ENCODE data around the gene USP36.

Gene USP36

GRCh38 chr17:78808163-78808562 is 32.5 kb downstream of the USP36 start:
- no peak for DNase-seq

DNA sequence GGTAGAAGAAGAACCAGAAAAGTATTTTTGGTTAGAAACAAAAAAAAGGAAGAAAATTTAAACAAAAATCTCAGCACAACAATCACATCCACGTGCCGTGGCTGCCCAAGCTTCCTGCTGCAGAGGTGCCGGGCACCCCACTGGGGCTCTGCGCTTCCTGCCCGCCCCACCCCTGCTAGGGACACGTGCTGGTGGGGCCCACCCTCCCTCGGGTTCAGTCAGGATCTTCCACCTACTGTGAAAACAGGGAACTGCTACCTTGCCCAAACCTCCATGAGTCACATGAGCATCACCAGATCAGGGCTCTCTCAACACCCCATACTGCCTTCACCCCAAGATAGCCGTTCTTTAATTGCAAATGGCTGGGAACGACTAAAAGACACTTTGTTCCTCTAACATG is 34.2 kb downstream of the USP36 start:
- no peak for DNase-seq

DNA sequence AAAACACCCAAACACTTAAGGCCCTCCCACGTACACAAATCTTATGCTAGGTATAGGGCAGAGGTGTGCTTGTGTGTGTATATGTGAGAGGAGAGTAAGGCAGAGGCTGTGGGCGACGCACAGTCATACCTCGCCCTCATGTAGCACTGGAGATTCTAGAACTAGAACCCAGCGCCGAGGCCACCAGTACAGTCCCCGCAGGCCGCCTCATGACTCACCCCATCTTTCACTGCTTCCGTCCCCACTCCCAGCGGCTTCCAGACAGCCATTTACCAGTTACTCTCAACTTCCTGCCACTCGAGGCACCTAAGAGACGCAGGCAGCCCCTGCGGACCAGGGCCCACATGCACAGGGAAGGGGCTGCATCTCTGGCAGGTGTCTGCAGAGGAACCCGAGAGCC is 35.3 kb downstream of the USP36 start:
- DNase-seq, result peak; percentile 87

GRCh38 chr17:78804777-78805176 is 35.8 kb downstream of the USP36 start:
- peak; percentile 39 for DNase-seq

DNA sequence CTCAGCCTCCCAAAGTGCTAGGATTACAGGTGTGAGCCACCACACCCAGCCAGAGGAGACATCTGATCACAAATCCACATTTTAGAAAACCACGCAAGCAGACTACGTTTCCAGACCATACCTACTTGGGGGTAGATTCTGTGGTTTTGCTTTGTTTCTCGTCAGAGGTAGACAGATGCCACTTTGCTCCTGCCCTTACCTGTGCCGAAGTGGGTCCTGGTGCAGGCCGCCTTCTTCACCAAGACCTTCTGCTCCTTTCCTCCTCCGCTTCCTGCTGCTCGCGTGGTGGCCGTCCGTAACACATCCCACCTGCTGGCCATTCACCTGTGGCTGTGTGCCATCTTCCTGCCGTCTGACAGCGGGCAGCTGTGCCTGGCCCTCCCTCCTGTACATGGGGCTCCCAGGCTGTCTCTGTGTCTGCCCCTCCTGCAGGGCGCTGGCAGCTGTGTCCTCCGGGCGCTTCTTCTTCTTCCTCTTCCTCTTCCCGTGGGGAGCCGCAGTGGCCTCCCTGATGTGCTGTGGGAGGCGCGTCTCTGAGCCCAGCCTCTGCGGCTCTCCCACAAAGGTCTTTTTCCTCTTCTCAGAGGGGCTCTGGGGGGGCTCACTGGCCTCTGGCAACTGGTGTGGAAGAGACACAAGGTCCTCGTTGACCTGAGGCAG is 37.3 kb downstream of the USP36 start:
- DNase-seq, result no peak

DNA sequence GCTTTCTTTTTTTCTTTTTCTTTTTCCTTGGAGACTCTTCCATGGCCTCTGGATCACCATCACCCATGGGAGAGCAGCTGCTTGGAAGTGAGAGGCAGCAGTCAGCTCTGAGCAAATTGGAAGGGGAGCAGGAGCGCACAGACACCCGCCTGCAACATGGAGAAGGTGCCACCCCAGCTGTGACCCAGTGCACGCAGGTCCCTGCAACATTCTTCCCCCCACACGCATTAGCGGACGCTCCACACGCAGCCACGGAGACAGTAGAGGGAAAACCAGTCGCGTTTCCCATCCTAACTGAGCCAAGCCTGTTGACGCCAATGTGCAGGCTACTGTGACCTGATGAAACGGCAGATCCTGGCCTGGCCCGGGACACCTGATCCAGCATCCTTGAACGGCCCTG is 38.2 kb downstream of the USP36 start:
- no peak for DNase-seq

DNA sequence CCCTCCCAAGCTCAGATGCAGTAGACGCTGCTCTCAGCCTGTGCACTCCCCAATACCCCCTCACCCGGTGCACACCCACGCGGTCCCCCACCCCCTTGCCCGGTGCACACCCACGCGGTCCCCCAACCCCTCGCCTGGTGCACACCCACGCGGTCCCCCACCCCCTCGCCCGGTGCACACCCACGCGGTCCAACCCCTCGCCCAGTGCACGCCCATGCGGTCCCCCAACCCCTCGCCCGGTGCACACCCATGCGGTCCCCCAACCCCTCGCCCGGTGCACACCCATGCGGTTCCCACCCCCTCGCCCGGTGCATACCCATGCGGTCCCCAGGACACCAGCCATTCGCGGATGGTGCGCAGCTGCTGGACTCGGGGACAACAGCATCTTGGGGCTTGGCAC is 38.6 kb downstream of the USP36 start:
- DNase-seq, result no peak

GRCh38 chr17:78800132-78800931 is 40.3 kb downstream of the USP36 start:
- DNase-seq, result no peak

DNA sequence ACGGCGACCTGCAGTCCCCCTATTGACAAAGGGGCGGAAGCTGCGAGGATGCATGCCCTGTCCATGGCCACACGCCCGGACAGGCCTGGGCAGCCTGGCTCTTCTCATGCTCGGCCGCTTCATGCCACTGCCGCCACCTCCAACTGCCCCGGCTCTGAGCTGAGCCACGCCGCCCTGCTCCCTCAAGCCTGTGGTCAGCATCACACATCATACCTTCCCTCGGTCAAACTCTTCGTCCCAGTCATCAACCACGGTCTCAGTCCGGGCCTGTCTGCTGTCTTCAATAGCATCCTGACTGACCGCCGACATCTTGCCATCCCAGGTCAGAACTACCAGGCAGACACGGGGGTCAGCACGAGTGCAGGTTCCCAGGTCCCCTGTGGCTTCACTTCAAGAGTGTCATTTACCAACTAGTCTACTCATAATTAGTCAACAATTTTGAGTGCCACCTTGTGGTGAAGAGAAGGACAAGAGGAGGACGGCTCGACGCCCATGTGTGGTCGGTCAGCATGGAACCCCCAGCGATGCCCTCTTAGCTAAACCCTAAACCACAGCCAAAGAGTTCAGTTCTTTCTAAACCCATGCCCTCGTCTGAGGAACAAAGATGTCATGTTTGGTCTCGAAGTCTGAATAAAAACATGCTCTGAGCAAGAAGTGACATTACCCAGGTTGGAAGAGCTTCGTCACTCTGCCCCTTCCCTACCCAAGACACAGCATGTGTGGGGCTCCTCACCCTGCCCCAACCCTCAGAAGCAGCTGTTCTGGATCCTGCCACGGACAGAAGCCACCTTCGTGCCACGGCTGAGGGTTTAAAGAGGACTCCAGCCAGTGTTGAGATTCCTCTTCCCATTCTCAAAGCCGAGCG is 41.7 kb downstream of the USP36 start:
- DNase-seq, result no peak

DNA sequence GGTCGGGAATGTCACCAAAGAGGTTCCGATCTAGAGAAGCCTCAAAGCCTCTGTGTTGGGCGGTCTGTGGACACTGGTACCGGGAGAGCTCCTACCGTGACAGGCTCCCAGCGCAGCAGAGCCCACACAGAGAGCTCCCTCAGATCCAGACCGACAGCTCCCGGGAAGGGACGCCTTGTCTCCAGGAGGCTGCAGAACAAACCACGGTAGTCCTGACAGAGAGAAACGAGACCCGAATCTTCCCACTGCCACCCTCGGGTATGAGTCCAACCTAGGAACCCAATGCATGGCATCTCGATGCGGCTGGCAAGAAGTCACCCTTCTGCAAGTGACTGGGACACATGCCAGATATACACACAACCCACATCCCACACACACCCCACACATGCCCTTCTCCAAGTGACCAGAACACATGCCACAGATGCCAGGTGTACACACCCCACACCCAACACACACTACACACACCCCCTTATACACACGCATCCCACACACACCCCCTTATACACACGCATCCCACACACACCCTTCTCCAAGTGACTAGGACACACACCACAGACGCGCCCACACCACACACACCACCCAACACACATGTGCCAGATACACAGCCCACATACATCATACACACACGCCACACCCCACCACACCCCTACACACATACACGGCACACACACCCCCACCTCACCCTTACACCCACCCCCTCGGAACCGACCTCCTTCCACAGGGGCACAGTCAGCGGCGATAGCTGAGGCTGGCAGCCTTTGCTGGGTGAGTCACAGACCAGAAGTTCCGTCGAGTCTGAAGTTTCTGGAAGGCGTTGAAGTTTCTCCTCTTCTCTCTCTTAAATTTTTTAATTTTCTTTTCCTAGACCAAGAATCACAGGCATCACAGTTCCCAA is 42.7 kb downstream of the USP36 start:
- peak; percentile 9 for DNase-seq

- DNase-seq, result no peak
Measured at GRCh38 chr17:78797213-78797612, 43.4 kb downstream of the USP36 start.

DNA sequence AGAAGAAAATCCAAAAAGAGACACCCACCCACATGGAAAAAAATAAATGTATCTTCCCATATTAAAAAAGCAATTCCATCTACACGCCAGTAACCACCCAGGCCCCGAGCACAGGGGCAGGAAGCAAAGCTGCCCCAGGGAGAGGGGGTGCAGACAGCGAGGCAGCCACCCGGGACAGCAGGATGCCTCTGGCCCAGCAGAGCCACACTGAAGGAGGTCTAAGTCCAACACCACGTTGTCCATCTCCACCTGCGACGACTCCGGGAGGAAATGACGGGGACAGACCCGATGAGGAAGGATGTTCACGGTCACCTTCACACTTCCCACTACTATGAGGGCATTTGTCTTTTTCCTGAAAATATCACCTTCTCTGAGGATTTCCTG is 44.1 kb downstream of the USP36 start:
- DNase-seq, result no peak

GRCh38 chr17:78795861-78796516 is 44.6 kb downstream of the USP36 start:
- no peak for DNase-seq

GRCh38 chr17:78794864-78795640 is 45.6 kb downstream of the USP36 start:
- DNase-seq, result no peak

GRCh38 chr17:78794399-78794798 is 46.2 kb downstream of the USP36 start:
- no peak for DNase-seq

- DNase-seq, result no peak
Measured at GRCh38 chr17:78793968-78794367, 46.6 kb downstream of the USP36 start.

DNA sequence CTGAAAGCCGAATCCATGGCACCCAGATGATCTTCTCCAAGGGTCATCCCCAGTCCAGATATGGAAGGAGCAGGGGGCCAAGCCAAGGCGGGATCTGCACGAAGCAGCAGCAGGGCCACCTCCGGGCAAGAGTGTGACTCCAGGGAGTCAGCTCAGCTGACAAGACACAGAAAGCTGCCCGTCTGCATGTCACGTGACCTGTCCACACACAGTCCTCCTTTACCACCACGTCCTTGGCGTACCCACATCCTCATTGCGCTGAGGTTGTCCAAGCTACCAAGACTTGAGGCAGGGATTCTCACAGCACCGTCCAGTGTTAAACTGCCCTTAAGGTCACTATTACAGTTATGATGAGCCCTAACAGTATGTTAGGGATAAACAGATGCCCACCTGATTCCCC is 47.2 kb downstream of the USP36 start:
- DNase-seq, result no peak

- no peak for DNase-seq
Measured at GRCh38 chr17:78791840-78792709, 48.5 kb downstream of the USP36 start.

GRCh38 chr17:78790552-78790951 is 50.1 kb downstream of the USP36 start:
- DNase-seq, result no peak

GRCh38 chr17:78789663-78790181 is 50.9 kb downstream of the USP36 start:
- no peak for DNase-seq

Data from stimulated activated naive CD4-positive, alpha-beta T cell treated with Interleukin-2 at 50 U/mL for 16 hours (primary cell).